ENCODE data around the gene P3H1.

DNA sequence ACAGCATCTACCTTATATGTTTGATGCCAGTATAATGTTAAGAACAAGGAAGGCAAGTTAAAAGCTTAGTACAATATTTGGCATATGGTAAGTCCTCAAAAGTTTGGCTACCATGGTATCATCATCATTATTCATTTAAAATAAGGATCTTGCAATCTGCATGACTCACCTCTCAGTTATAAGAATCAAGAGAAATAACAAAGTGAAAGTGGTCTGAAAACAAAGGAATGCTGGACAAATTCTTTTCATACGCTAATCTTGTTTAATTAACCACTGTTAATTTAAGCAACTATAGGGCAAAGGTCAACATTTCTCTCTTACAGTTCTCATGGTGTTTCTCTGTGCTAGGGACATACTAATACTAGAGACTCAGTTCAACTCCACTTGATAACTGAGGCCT is 13.8 kb downstream of the P3H1 start:
- TF ChIP-seq, protein P1, sequence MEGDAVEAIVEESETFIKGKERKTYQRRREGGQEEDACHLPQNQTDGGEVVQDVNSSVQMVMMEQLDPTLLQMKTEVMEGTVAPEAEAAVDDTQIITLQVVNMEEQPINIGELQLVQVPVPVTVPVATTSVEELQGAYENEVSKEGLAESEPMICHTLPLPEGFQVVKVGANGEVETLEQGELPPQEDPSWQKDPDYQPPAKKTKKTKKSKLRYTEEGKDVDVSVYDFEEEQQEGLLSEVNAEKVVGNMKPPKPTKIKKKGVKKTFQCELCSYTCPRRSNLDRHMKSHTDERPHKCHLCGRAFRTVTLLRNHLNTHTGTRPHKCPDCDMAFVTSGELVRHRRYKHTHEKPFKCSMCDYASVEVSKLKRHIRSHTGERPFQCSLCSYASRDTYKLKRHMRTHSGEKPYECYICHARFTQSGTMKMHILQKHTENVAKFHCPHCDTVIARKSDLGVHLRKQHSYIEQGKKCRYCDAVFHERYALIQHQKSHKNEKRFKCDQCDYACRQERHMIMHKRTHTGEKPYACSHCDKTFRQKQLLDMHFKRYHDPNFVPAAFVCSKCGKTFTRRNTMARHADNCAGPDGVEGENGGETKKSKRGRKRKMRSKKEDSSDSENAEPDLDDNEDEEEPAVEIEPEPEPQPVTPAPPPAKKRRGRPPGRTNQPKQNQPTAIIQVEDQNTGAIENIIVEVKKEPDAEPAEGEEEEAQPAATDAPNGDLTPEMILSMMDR (conservative IDR thresholded peaks at IDR 0.05), result no peak
- no peak for TF ChIP-seq ZFX (IDR thresholded peaks at IDR 0.05)
